HL-60 (cell line): ENCODE measurements around the gene CACNA1C.

Experiments used
- DNase-seq, 2 experiments: peaks; one replicate each; pipeline ENCODE4 v3.0.0-alpha.2; 2010 to 2020; ENCODE audit warnings: low read depth in 1 of 2, low spot score in 1 of 2
- H3K27ac ChIP-seq: fragments of 250-450 bp; sonication (Bioruptor Pico); replicated peaks from 2 replicates; pipeline ENCODE4 v1.5.1; 2020; ENCODE audit warnings: mild to moderate bottlenecking, moderate library complexity
- H3K27me3 ChIP-seq: fragments of 250-450 bp; sonication (Bioruptor Pico); 2 replicates; pipeline ENCODE4 v1.5.1; 2021; ENCODE audit warnings: mild to moderate bottlenecking, moderate library complexity; ENCODE audit not compliant: insufficient read depth, poor library complexity, severe bottlenecking
- H3K4me3 ChIP-seq: replicated peaks from 2 replicates; pipeline ENCODE4 v1.5.1; 2011; ENCODE audit warnings: mild to moderate bottlenecking, control low read depth, low read length; ENCODE audit not compliant: insufficient read depth
- CTCF ChIP-seq: IDR thresholded peaks from one replicate; pipeline ENCODE4 v1.5.1; 2011; ENCODE audit warnings: low read length, control low read depth, inconsistent platforms; ENCODE audit not compliant: insufficient read depth
- GABPA ChIP-seq: IDR thresholded peaks from 2 replicates; pipeline ENCODE4 v1.6.1; 2012; ENCODE audit warnings: low read depth
- POLR2AphosphoS5 ChIP-seq: IDR thresholded peaks from 2 replicates; pipeline ENCODE4 v1.6.1; 2012; ENCODE audit warnings: low read depth
- SPI1 ChIP-seq: IDR thresholded peaks from 2 replicates; pipeline ENCODE4 v1.6.1; 2012; ENCODE audit warnings: low read depth, mild to moderate bottlenecking, borderline replicate concordance
- TF ChIP-seq, protein P1 (sequence below): IDR thresholded peaks from 2 replicates; pipeline ENCODE4 v1.6.1; 2012; ENCODE audit warnings: low read depth; ENCODE audit not compliant: insufficient replicate concordance

CACNA1C gene

DNA sequence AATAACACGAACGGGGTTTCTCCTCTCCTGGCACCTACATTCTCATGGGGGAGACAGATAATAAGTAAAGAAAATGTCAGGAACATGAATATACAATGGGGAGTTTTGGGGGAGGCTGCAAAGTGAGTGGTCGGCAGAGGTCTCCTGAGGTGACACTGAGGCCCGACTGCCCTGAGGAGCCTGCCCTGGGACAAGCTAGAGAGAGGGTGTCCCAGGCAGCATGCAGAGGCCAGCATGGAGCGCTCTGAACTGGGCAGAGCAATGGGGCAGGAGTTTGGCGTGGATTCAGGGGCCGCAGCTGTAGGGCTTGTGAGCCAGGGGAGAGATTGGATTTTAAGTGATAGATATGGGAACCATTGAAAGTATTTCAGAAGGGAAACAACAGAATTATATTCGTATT, 320.5 kb downstream of the CACNA1C start:
- no peak for DNase-seq
- Histone ChIP-seq H3K27ac (no peak overlapping the region), H3K4me3 (no peak overlapping the region), H3K27me3 (no peaks in the 10 kb centered on the region)
- TF ChIP-seq CTCF (no peak), SPI1 (no peak), POLR2AphosphoS5 (no peak), GABPA (no peak)
- TF ChIP-seq, protein P1, sequence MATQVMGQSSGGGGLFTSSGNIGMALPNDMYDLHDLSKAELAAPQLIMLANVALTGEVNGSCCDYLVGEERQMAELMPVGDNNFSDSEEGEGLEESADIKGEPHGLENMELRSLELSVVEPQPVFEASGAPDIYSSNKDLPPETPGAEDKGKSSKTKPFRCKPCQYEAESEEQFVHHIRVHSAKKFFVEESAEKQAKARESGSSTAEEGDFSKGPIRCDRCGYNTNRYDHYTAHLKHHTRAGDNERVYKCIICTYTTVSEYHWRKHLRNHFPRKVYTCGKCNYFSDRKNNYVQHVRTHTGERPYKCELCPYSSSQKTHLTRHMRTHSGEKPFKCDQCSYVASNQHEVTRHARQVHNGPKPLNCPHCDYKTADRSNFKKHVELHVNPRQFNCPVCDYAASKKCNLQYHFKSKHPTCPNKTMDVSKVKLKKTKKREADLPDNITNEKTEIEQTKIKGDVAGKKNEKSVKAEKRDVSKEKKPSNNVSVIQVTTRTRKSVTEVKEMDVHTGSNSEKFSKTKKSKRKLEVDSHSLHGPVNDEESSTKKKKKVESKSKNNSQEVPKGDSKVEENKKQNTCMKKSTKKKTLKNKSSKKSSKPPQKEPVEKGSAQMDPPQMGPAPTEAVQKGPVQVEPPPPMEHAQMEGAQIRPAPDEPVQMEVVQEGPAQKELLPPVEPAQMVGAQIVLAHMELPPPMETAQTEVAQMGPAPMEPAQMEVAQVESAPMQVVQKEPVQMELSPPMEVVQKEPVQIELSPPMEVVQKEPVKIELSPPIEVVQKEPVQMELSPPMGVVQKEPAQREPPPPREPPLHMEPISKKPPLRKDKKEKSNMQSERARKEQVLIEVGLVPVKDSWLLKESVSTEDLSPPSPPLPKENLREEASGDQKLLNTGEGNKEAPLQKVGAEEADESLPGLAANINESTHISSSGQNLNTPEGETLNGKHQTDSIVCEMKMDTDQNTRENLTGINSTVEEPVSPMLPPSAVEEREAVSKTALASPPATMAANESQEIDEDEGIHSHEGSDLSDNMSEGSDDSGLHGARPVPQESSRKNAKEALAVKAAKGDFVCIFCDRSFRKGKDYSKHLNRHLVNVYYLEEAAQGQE: no peak

GRCh38 chr12:2374092-2374906, 321.5 kb downstream of the CACNA1C start:
- H3K27me3 ChIP-seq: no peaks in the 10 kb centered on the region
- TF ChIP-seq CTCF (no peak), SPI1 (no peak), GABPA (no peak), POLR2AphosphoS5 (no peak)
- TF ChIP-seq, protein P1: no peak
- no peak overlapping the region for H3K27ac ChIP-seq
- H3K4me3 ChIP-seq: no peak overlapping the region
- DNase-seq: no peak

GRCh38 chr12:2375871-2376270, 323.1 kb downstream of the CACNA1C start:
- no peak overlapping the region for H3K27ac ChIP-seq
- TF ChIP-seq SPI1: no peak
- no peak for TF ChIP-seq CTCF
- TF ChIP-seq GABPA: no peak
- TF ChIP-seq, protein P1: no peak
- H3K27me3 ChIP-seq: no peaks in the 10 kb centered on the region
- H3K4me3 ChIP-seq: no peak overlapping the region
- DNase-seq: no peak
